SH-SY5Y (cell line): ENCODE data around the gene PARD3.

ENCODE experiments used
- GATA2 ChIP-seq: IDR thresholded peaks from 2 replicates; pipeline ENCODE4 v1.6.1; 2011; ENCODE audit warnings: mild to moderate bottlenecking, low read depth, low read length
- GATA3 ChIP-seq: IDR thresholded peaks from 2 replicates; pipeline ENCODE4 v1.6.1; 2011; ENCODE audit warnings: low read depth, mild to moderate bottlenecking, low read length, moderate library complexity

- no peak for TF ChIP-seq GATA2
- TF ChIP-seq GATA3, result no peak
Measured at GRCh38 chr10:34206935-34207268, 608.2 kb downstream of the PARD3 start.
